GM12864 (cell line): ENCODE measurements around the gene ERCC6.

Experiments
- DNase-seq: peaks from one replicate; pipeline ENCODE4 v3.0.0-alpha.2; 2011; ENCODE audit warnings: low read depth
- H3K4me3 ChIP-seq: 2 replicates; pipeline ENCODE4 v1.5.1; 2011; ENCODE audit warnings: mild to moderate bottlenecking, low read depth, low read length, control low read depth
- TF ChIP-seq, protein P1 (sequence below): IDR thresholded peaks from 2 replicates; pipeline ENCODE4 v1.5.1; 2011; ENCODE audit warnings: low read depth, mild to moderate bottlenecking, moderate library complexity, low read length, control low read depth, inconsistent platforms; ENCODE audit errors: missing control alignments

ERCC6 gene

DNA sequence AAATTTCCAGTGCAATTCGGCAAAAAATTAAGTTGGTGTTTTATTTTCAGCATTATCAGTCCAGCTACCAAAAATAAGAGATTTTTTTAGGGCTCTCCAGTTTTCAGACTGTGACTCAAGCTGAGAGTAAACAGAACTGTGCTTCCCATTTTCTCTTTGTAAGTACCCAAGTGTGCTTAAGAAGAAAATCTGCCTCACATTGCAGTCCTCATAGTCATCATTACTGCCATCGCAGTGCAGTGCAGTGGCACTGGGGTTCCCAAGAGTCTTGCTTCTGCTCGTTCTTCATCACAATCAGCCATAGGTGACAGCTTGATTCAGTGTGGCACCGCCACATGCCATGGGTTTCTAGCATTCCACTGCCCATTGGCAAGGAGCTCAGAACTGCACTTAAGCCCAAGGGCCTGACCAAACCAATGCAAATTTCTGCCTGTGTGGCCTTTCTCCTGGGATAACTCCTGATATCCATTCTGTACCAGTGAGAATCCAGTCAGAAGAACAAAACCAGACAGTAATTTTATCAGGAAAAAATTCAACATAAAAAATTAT lies 25.6 kb upstream of the ERCC6 start:
- TF ChIP-seq, protein P1, sequence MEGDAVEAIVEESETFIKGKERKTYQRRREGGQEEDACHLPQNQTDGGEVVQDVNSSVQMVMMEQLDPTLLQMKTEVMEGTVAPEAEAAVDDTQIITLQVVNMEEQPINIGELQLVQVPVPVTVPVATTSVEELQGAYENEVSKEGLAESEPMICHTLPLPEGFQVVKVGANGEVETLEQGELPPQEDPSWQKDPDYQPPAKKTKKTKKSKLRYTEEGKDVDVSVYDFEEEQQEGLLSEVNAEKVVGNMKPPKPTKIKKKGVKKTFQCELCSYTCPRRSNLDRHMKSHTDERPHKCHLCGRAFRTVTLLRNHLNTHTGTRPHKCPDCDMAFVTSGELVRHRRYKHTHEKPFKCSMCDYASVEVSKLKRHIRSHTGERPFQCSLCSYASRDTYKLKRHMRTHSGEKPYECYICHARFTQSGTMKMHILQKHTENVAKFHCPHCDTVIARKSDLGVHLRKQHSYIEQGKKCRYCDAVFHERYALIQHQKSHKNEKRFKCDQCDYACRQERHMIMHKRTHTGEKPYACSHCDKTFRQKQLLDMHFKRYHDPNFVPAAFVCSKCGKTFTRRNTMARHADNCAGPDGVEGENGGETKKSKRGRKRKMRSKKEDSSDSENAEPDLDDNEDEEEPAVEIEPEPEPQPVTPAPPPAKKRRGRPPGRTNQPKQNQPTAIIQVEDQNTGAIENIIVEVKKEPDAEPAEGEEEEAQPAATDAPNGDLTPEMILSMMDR: no peak

DNA sequence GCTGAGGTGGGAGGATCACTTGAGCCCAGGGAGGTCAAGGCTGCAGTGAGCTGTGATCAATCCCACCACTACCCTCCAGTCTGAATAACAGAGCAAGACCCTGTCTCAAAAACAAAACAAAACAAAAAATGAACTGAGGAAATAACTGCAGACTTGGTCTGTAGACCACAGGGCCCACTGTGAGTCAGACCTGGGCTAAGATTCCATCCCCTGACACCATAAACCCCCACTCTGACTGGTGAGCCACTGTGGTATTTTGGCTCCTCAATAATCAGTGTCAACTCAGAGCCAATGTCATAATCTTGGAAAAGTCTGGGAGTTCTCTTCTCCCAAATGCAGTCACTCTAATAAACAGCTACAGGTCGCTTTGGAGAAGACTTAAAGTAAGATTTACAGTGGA lies 24.0 kb upstream of the ERCC6 start:
- DNase-seq: no peak
- TF ChIP-seq, protein P1: no peak
- H3K4me3 ChIP-seq: no peak overlapping the region

More for the DNA sequence above, 25.6 kb upstream of the ERCC6 start:
- no peak overlapping the region for H3K4me3 ChIP-seq
- no peak for DNase-seq

DNA sequence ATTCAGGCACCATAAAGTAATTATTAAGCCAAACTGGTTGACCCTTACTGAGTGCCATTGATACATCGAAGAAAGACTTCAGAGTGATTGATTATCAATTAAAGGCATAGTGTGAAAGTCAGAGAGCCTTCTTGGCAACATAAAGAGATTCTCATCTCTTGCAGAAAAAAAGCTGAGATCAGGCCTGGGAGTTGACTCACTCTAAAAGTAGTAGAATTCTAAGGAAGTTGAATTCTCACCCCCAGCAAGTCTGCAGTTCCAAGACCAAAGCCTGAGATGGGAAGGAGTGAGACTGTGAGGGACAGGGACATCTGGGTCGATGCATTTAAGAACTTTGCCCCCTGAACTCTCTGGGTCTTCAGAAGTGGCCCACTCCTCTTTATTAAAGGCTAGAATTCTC lies 21.6 kb upstream of the ERCC6 start:
- no peak for DNase-seq
- TF ChIP-seq, protein P1: no peak

DNA sequence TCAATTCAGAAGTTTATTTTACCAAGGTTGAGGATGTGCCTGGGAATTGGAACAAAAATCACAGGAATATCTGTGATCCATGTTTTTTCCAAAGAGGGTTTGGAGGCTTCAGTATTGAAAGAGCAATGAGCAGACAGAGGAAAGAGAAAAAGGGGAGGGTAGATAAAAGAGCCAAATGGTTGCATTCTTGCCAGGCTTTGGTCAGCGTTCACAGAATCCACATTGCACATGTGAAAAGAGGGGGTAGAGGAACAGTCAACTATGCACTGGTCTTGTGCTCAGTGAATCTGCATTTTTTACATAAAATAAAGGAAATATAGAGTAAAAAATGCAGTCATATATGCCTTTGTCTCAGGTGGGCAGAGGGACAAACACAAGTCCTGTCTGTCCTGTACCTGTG lies 20.6 kb upstream of the ERCC6 start:
- TF ChIP-seq, protein P1: no peak
- H3K4me3 ChIP-seq: no peak overlapping the region
- DNase-seq: no peak

More for the DNA sequence above, 21.6 kb upstream of the ERCC6 start:
- no peak overlapping the region for H3K4me3 ChIP-seq

DNA sequence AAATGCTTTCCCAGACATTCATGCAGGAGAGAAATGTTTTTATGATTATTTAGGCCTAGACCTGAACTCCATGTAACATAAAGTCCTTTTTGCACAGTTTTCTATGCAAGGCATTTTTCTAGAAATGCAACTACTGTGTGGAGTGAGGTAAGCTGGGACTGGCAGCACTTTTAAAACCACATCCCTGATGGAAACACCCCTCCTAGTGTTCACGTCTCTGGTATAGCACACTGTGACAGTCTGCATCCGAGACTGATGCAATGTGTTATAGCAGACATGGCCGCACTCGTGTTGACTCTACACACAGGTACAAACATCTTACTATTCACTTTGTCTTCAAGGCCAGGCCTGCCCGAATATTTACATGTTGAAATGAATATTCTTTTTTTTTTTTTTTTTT lies 19.3 kb upstream of the ERCC6 start:
- TF ChIP-seq, protein P1: no peak
- no peak overlapping the region for H3K4me3 ChIP-seq
- DNase-seq: no peak

DNA sequence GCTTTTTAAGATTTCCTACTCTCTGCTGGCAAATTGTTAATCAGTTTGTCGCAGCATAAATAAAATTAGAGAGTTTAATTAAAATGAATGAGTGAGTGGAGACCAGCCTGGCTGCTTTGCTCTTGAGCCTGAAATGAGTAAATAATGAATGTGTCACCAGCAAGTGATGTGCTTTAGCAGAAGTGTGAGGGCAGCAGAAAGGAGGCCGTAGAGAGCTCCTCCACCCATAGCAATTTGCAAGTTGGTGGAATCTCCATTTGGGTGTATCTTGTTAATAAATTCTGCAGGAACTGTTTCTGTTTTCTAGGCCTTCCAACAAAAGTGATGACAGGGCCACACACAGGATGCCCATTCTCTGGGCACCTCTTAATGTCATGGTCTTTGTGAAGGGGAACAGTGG lies 18.8 kb upstream of the ERCC6 start:
- TF ChIP-seq, protein P1: no peak
- no peak overlapping the region for H3K4me3 ChIP-seq
- DNase-seq: no peak

DNA sequence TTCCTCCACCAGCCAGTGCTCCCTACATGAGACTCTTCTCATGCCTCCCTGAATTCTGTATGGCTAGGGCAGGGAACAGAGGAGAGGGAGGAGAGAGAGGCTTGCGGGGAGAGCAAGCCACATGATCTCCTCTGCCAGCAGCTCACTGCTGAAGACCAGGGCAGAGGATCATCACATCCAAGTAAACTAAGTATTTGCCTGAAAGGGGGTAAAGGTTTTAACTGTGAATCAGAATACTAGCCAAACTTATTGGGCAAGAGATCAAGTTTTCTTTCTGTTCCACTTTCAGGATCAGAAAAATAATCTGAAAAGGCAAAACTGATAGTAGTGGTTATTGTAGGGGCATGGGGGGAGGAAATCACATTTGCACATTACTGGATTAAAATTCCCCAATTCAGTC lies 17.8 kb upstream of the ERCC6 start:
- TF ChIP-seq, protein P1: no peak
- DNase-seq: no peak
- H3K4me3 ChIP-seq: no peak overlapping the region
